H1 (cell line): ENCODE results near the gene GLRX5. TPM values are rescaled to one million over a fixed set of nuclear protein-coding genes. Genes with fewer than 3 reads are reported as not detected.

Source experiments
- CTCF ChIA-PET: fragments of 300-600 bp; sonication (Branson Sonifier 250); formaldehyde crosslinking; loops from one replicate; lab custom pipeline; 2021; ENCODE audit not compliant: partially characterized antibody; lab: Charles Lee
- POLR2A ChIA-PET: fragments of 300-600 bp; sonication (Branson Sonifier 250); formaldehyde crosslinking; loops from one replicate; lab custom pipeline; 2021; ENCODE audit warnings: inconsistent platforms; ENCODE audit not compliant: partially characterized antibody; lab: Charles Lee
- DNase-seq, 2 experiments: peaks; one replicate each; pipeline versions ENCODE4 v3.0.0 to v3.0.0-alpha.2; 2010 to 2022; ENCODE audit warnings: low spot score in 2 of 2, low read depth in 1 of 2, mixed read lengths in 1 of 2
- FAIRE-seq: peaks from 2 replicates; lab custom pipeline; 2011; peaks lifted over from hg19 to GRCh38; lab: Jason Lieb, UNC
- H2AFZ ChIP-seq: 2 replicates; pipeline ENCODE4 v1.8.1; 2012; ENCODE audit warnings: low read length, inconsistent platforms
- H2AK5ac ChIP-seq: 2 replicates; pipeline ENCODE4 v1.6.1; 2013; ENCODE audit warnings: low read depth, low read length
- H2BK120ac ChIP-seq: replicated peaks from 2 replicates; pipeline ENCODE3; 2013; ENCODE audit warnings: low read depth, low read length, inconsistent platforms
- H2BK12ac ChIP-seq: 2 replicates; pipeline ENCODE4 v1.6.1; 2013; ENCODE audit warnings: low read depth, low read length
- H2BK15ac ChIP-seq: 2 replicates; pipeline ENCODE4 v1.6.1; 2013; ENCODE audit warnings: low read length
- H2BK20ac ChIP-seq: 2 replicates; pipeline ENCODE4 v1.6.1; 2013; ENCODE audit warnings: low read length
- H2BK5ac ChIP-seq: 2 replicates; pipeline ENCODE4 v1.6.1; 2013; ENCODE audit warnings: low read depth, low read length
- H3K14ac ChIP-seq: 2 replicates; pipeline ENCODE4 v1.6.1; 2013; ENCODE audit warnings: inconsistent platforms; ENCODE audit not compliant: insufficient read length
- H3K18ac ChIP-seq: 2 replicates; pipeline ENCODE4 v1.6.1; 2013; ENCODE audit warnings: low read length; ENCODE audit errors: extremely low read depth
- H3K23ac ChIP-seq: 2 replicates; pipeline ENCODE4 v1.6.1; 2013; ENCODE audit warnings: inconsistent platforms; ENCODE audit not compliant: insufficient read length
- H3K23me2 ChIP-seq: 2 replicates; pipeline ENCODE4 v1.6.1; 2013; ENCODE audit warnings: low read depth, low read length
- H3K27ac ChIP-seq: 2 replicates; pipeline ENCODE4 v1.6.1; 2011; ENCODE audit warnings: low read depth, low read length, inconsistent platforms
- H3K27me3 ChIP-seq, 4 experiments: replicated peaks in 1 of 4; 1 replicate in 1 of 4; 2 replicates in 3 of 4; pipeline versions ENCODE4 v1.6.1 to v1.8.1; 2011 to 2013; ENCODE audit warnings: low read length in 3 of 4, mild to moderate bottlenecking in 3 of 4, inconsistent platforms in 2 of 4, mixed read lengths in 2 of 4, moderate library complexity in 1 of 4; ENCODE audit not compliant: control insufficient read depth in 3 of 4, insufficient read depth in 3 of 4; ENCODE audit errors: extremely low read depth in 1 of 4
- H3K36me3 ChIP-seq, 4 experiments: 2 replicates each; pipeline versions ENCODE4 v1.6.1 to v1.8.1; 2011 to 2013; ENCODE audit warnings: mild to moderate bottlenecking in 4 of 4, low read length in 3 of 4, moderate library complexity in 2 of 4, control low read depth in 1 of 4, inconsistent platforms in 1 of 4; ENCODE audit not compliant: insufficient read depth in 4 of 4, control insufficient read depth in 2 of 4
- H3K4ac ChIP-seq: replicated peaks from 2 replicates; pipeline ENCODE3; 2013; ENCODE audit warnings: low read length, low read depth, mixed read lengths, inconsistent platforms; ENCODE audit not compliant: insufficient read length
- H3K4me1 ChIP-seq, 4 experiments: replicated peaks in 1 of 4; 1 replicate in 1 of 4; 2 replicates in 3 of 4; pipeline versions ENCODE4 v1.6.1 to v1.8.1; 2011 to 2013; ENCODE audit warnings: low read length in 3 of 4, inconsistent platforms in 2 of 4, mixed read lengths in 1 of 4; ENCODE audit not compliant: insufficient read depth in 4 of 4, control insufficient read depth in 3 of 4
- H3K4me2 ChIP-seq, 2 experiments: 2 replicates each; pipeline versions ENCODE4 v1.6.1 to v1.8.1; 2011 to 2013; ENCODE audit warnings: low read depth in 2 of 2, low read length in 2 of 2, control low read depth in 1 of 2, inconsistent platforms in 1 of 2, mild to moderate bottlenecking in 1 of 2; ENCODE audit not compliant: insufficient read depth in 1 of 2
- H3K4me3 ChIP-seq, 4 experiments: fragments of 200-600, 300-600 bp in 1 of 4; sonication (generic), shearing (Covaris generic), sonication (Bioruptor Twin) in 1 of 4; 2 replicates each; pipeline versions ENCODE4 v1.5.1 to v1.8.1; 2011 to 2016; ENCODE audit warnings: low read length in 4 of 4, low read depth in 3 of 4, control low read depth in 2 of 4, inconsistent platforms in 2 of 4, mild to moderate bottlenecking in 2 of 4, mixed read lengths in 1 of 4, moderate library complexity in 1 of 4; ENCODE audit not compliant: insufficient read depth in 2 of 4; ENCODE audit errors: extremely low read depth in 1 of 4
- H3K56ac ChIP-seq: replicated peaks from 2 replicates; pipeline ENCODE3; 2013; ENCODE audit warnings: low read depth, mild to moderate bottlenecking, mixed read lengths, low read length, inconsistent platforms; ENCODE audit not compliant: insufficient read length
- H3K79me1 ChIP-seq: 2 replicates; pipeline ENCODE4 v1.6.1; 2013; ENCODE audit warnings: low read depth, low read length, control low read depth
- H3K79me2 ChIP-seq, 2 experiments: 2 replicates each; pipeline versions ENCODE4 v1.6.1 to v1.8.1; 2012 to 2013; ENCODE audit warnings: low read length in 2 of 2, mild to moderate bottlenecking in 2 of 2, inconsistent platforms in 1 of 2; ENCODE audit not compliant: insufficient read depth in 2 of 2, control insufficient read depth in 1 of 2
- H3K9ac ChIP-seq, 4 experiments: replicated peaks in 1 of 4; 1 replicate in 1 of 4; 2 replicates in 3 of 4; pipeline versions ENCODE4 v1.6.1 to v1.8.1; 2011 to 2013; ENCODE audit warnings: low read depth in 3 of 4, low read length in 3 of 4, control low read depth in 2 of 4, mild to moderate bottlenecking in 2 of 4, moderate library complexity in 2 of 4, inconsistent platforms in 1 of 4; ENCODE audit errors: extremely low read depth in 1 of 4
- H3K9me3 ChIP-seq, 2 experiments: 2 replicates each; pipeline versions ENCODE4 v1.6.1 to v1.8.1; 2012 to 2013; ENCODE audit warnings: mild to moderate bottlenecking in 2 of 2, moderate library complexity in 2 of 2, control low read depth in 1 of 2, inconsistent platforms in 1 of 2, low read depth in 1 of 2, low read length in 1 of 2, mixed read lengths in 1 of 2; ENCODE audit not compliant: insufficient read depth in 2 of 2
- H4K20me1 ChIP-seq, 2 experiments: replicated peaks in 1 of 2; 2 replicates each; pipeline versions ENCODE3 to v1.8.1; 2011 to 2013; ENCODE audit warnings: inconsistent platforms in 2 of 2, low read length in 2 of 2, mild to moderate bottlenecking in 1 of 2; ENCODE audit not compliant: insufficient read depth in 2 of 2, control insufficient read depth in 1 of 2
- H4K5ac ChIP-seq: 2 replicates; pipeline ENCODE4 v1.6.1; 2013; ENCODE audit warnings: low read length, low read depth, mixed read lengths, inconsistent platforms; ENCODE audit not compliant: insufficient read length
- H4K8ac ChIP-seq: 2 replicates; pipeline ENCODE4 v1.8.0; 2013; ENCODE audit warnings: mild to moderate bottlenecking, moderate library complexity, low read length, inconsistent platforms; ENCODE audit not compliant: insufficient read depth; ENCODE audit errors: extremely low read depth
- H4K91ac ChIP-seq: replicated peaks from 2 replicates; pipeline ENCODE3; 2013; ENCODE audit warnings: low read length, mixed read lengths, inconsistent platforms; ENCODE audit not compliant: insufficient read length
- CBX5 ChIP-seq: fragments of 300-800, 300-1000 bp; sonication (generic); IDR thresholded peaks from 2 replicates; pipeline ENCODE4 v1.7.1; 2016; ENCODE audit warnings: antibody characterized with exemption, low read length, low read depth
- CBX8 ChIP-seq: fragments of 300-800, 300-1000 bp; sonication (generic); IDR thresholded peaks from 2 replicates; pipeline ENCODE4 v1.7.1; 2016; ENCODE audit warnings: low read depth, low read length, borderline replicate concordance
- CEBPB ChIP-seq: IDR thresholded peaks from 2 replicates; pipeline ENCODE4 v1.6.1; 2012; ENCODE audit warnings: low read depth, low read length
- CHD1 ChIP-seq: IDR thresholded peaks from 2 replicates; pipeline ENCODE4 v1.6.1; 2012; ENCODE audit warnings: low read depth, low read length, improper control_type of control experiment
- EZH2 ChIP-seq: fragments of 200-600 bp; sonication (generic); IDR thresholded peaks from 2 replicates; pipeline ENCODE4 v1.7.1; 2012; ENCODE audit warnings: low read depth, mild to moderate bottlenecking, moderate library complexity, low read length, inconsistent platforms; ENCODE audit not compliant: severe bottlenecking
- FOSL1 ChIP-seq: IDR thresholded peaks from 2 replicates; pipeline ENCODE4 v1.6.1; 2011; ENCODE audit warnings: mild to moderate bottlenecking, low read depth, low read length, moderate library complexity; ENCODE audit not compliant: insufficient read depth
- GABPA ChIP-seq: IDR thresholded peaks from 2 replicates; pipeline ENCODE4 v1.6.1; 2011; ENCODE audit warnings: mild to moderate bottlenecking, low read length, moderate library complexity, borderline replicate concordance; ENCODE audit not compliant: insufficient read depth
- HDAC6 ChIP-seq: IDR thresholded peaks from one replicate; pipeline ENCODE4 v1.7.1; 2012; ENCODE audit warnings: low read depth, mild to moderate bottlenecking, inconsistent platforms, low read length, moderate library complexity
- JUN ChIP-seq: IDR thresholded peaks from 2 replicates; pipeline ENCODE4 v1.6.1; 2011; ENCODE audit warnings: low read depth, mild to moderate bottlenecking, improper control_type of control experiment, low read length
- POU5F1 ChIP-seq: IDR thresholded peaks from 2 replicates; pipeline ENCODE4 v1.6.1; 2011; ENCODE audit warnings: low read depth, mild to moderate bottlenecking, low read length, moderate library complexity
- SIN3A ChIP-seq, 2 experiments: IDR thresholded peaks in 1 of 2; conservative IDR thresholded peaks in 1 of 2; 2 replicates each; pipeline ENCODE4 v1.6.1; 2011 to 2012; ENCODE audit warnings: low read length in 2 of 2, improper control_type of control experiment in 1 of 2, low read depth in 1 of 2, mild to moderate bottlenecking in 1 of 2
- TCF12 ChIP-seq: IDR thresholded peaks from 2 replicates; pipeline ENCODE4 v1.6.1; 2011; ENCODE audit warnings: low read depth, mild to moderate bottlenecking, low read length
- WGBS, 2 experiments: shearing (Covaris generic) in 1 of 2; methylation state at CpG; one replicate each; pipeline versions ENCODE4 v1.1.6 to v1.1.7; 2013 to 2015; ENCODE audit warnings: low lambda C conversion rate in 2 of 2, mixed read lengths in 2 of 2, inconsistent platforms in 1 of 2, low coverage in 1 of 2, missing lambda C conversion rate in 1 of 2; ENCODE audit not compliant: insufficient replicate concordance in 2 of 2, insufficient coverage in 1 of 2, insufficient read length in 1 of 2; ENCODE audit errors: extremely low coverage in 1 of 2, missing lambda C conversion rate in 1 of 2; 5-methylcytosine and 5-hydroxymethylcytosine counted together
- polyA plus RNA-seq, 7 experiments: library from polyadenylated mRNA; depleted of rRNA in 3 of 7; stranded (reverse) in 5 of 7; unstranded in 2 of 7; fragments of >200 nt in 5 of 7; fragments of 200-250 nt in 2 of 7; gene quantifications; 1 replicate in 5 of 7; 2 replicates in 1 of 7; 4 replicates in 1 of 7; pipeline versions ENCODE4 v1.2.1 to v1.2.3, GENCODE V29; 2011 to 2013; ENCODE audit warnings: missing spikeins in 2 of 7, mixed read lengths in 2 of 7
- total RNA-seq: library from RNA; stranded (reverse); fragmentation: NEBNext Ultra II Directional; extraction: Animal tissue kit (Norgen Biotek cat#: 25700); gene quantifications from 2 replicates; pipeline ENCODE4 v1.2.1, GENCODE V29; 2021
- TF ChIP-seq, protein P1 (sequence below): IDR thresholded peaks from 2 replicates; pipeline ENCODE4 v1.6.1; 2011; ENCODE audit warnings: low read depth, mild to moderate bottlenecking, low read length; ENCODE audit not compliant: insufficient read depth

Gene GLRX5
- total and polyA plus RNA-seq, 2 of the 8 experiments (the other 6 are each of a cell fraction or from before 2014, with no cell fraction given), result 70.1 to 88.8 TPM

DNA sequence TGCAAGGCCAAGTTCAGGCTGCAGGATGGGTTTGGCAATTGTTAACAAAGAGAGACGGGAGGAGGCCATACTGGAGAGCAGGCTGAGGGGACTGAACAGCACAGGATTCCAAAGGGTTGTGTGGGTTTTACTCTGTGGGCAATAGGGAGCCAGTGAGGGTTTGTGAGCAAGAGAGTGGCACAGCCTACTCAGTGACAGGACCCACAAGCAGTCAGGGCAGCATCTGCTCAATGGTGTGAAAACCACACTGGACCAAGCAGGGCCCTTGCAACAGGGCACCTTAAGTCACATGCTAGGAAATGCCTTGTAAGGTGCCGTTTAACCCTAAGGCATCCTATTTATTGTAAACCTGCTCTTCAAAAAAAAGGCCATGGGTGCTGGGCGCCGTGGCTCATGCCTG lies 40.4 kb upstream of the GLRX5 start:
- Histone ChIP-seq H3K4ac (no peak overlapping the region), H3K56ac (no peak overlapping the region), H2BK120ac (no peak overlapping the region), H4K91ac (no peak overlapping the region), H3K23ac (no peak overlapping the region), H3K14ac (no peak overlapping the region), H2BK12ac (no peak overlapping the region), H3K18ac (no peak overlapping the region), H3K27me3 (no peaks in the 10 kb centered on the region), H2AK5ac (no peak overlapping the region), H3K4me1 (no peaks in the 10 kb centered on the region), H3K9me3 (no peaks in the 10 kb centered on the region), H3K36me3 (no peaks in the 10 kb centered on the region), H3K23me2 (no peaks in the 10 kb centered on the region), H2AFZ (no peak overlapping the region), H3K4me2 (no peak overlapping the region), H2BK15ac (no peak overlapping the region), H3K4me3 (no peak overlapping the region), H3K9ac (no peak overlapping the region), H4K20me1 (peaks cover 0 to 3% of the 10 kb centered on the region in 2 experiments), H4K8ac (no peak overlapping the region), H3K79me1 (no peaks in the 10 kb centered on the region), H4K5ac (no peak overlapping the region), H3K79me2 (no peaks in the 10 kb centered on the region), H2BK5ac (no peak overlapping the region), H2BK20ac (no peak overlapping the region), H3K27ac (no peak overlapping the region)
- FAIRE-seq (no peak), DNase-seq (no peak)
- ChIA-PET POLR2A (no interaction called here), CTCF (interaction anchor here (1.1 to 1.7 kb wide), 3 partner anchors 29 to 42 kb away, joined by 3 to 7 read pairs (median 3); no protein-coding TSS in a partner anchor)
- WGBS, 2 experiments, result 86% methylated on average over 4 of the region's 4 CpGs; no CpG with 5 or more reads in 1 of the 2 experiments
- TF ChIP-seq CEBPB (no peak), EZH2 (no peak), POU5F1 (no peak), CHD1 (no peak), CBX5 (no peak), CBX8 (no peak), SIN3A (conservative IDR thresholded peaks at IDR 0.05 in 1 of 2, IDR thresholded peaks at IDR 0.05 in 1 of 2; ENCODE audit: low read depth in 1 of 2, low read length in 2 of 2) (no peak), FOSL1 (no peak), TCF12 (no peak), HDAC6 (no peak), JUN (no peak), GABPA (no peak)
- TF ChIP-seq, protein P1, sequence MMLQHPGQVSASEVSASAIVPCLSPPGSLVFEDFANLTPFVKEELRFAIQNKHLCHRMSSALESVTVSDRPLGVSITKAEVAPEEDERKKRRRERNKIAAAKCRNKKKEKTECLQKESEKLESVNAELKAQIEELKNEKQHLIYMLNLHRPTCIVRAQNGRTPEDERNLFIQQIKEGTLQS, result no peak
